Measurements from ENCODE around the gene TAC3.
"Not testable (repeated sequence)": the region's sequence is repeated elsewhere in the genome, so short reads cannot be mapped to it uniquely, and the experiment has no call there.

The TAC3 gene

DNA sequence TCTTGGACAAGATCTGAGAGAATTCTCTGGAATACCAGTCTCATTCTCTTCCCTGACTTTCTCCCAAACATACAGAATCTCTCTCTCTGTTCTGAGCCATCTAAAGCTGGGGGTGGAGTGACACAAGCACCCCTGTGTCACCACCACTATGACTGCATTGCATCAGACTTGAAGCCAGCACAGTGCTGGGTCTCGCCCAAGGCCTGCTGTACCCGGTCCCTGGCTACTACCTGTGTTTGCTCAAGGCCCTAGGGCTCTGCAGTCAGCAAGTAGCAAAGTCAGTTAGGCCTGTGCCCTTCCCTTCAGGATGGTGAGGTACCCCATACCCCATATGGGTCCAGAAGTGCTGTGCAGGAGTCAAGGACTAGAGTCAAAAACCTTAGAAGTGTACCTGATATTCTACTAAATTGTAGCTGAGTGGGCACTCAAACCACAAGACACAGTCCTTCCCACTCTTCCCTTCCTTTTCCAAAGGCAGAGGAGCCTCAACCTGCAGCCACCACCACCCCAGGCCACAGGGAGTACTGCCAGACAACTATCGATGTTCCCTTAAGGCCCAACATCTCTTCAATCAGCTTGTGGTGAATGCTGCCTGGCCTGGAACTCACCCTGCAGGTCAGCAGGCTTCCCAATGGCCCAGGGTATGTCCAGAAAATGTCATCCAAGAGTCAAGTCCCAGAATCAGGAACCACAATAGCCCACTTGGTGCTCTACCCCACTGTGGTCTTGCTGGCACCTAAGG lies 37.8 kb downstream of the TAC3 start:
- H2BK15ac ChIP-seq (replicated peaks; ENCODE audit: low read depth), result no peak overlapping the region
- no peak overlapping the region for H3K23ac ChIP-seq (ENCODE audit: low read length)
- H3K4ac ChIP-seq (ENCODE audit: low read depth, low read length), result no peak overlapping the region
- H3K4me2 ChIP-seq (ENCODE audit: low read length), result no peak overlapping the region
- DNase-seq, result no peak
- no peak overlapping the region for H2BK120ac ChIP-seq (ENCODE audit: low read depth, low read length)
- no peaks in the 10 kb centered on the region for H3K79me1 ChIP-seq (ENCODE audit: low read length)
- H3K18ac ChIP-seq (ENCODE audit: low read length), result no peak overlapping the region
- no peak overlapping the region for H3K27ac ChIP-seq (ENCODE audit: low read depth, low read length)
- no CpG with 5 or more reads among the region's 3 CpGs for WGBS (ENCODE audit: extremely low coverage, insufficient coverage, low lambda C conversion rate)
- H2AK5ac ChIP-seq (ENCODE audit: low read length), result no peak overlapping the region
- H4K8ac ChIP-seq (ENCODE audit: low read depth, low read length), result no peak overlapping the region
- H3K4me3 ChIP-seq (ENCODE audit: low read length), result no peak overlapping the region
- H2BK5ac ChIP-seq (ENCODE audit: low read length), result no peak overlapping the region
- H3K9ac ChIP-seq (ENCODE audit: low read length), result no peak overlapping the region
- H3K27me3 ChIP-seq (ENCODE audit: insufficient read depth, low read length, poor library complexity), result no peaks in the 10 kb centered on the region
- H3K4me1 ChIP-seq (ENCODE audit: control insufficient read depth, low read depth, low read length), result no peaks in the 10 kb centered on the region
- H3K79me2 ChIP-seq (ENCODE audit: control insufficient read depth, insufficient read depth, low read length), result no peaks in the 10 kb centered on the region
- no peak overlapping the region for H3K56ac ChIP-seq (ENCODE audit: low read length)
- H4K5ac ChIP-seq (ENCODE audit: low read length), result no peak overlapping the region
- no peaks in the 10 kb centered on the region for H3K36me3 ChIP-seq (ENCODE audit: control insufficient read depth, insufficient read depth, low read length)

DNA sequence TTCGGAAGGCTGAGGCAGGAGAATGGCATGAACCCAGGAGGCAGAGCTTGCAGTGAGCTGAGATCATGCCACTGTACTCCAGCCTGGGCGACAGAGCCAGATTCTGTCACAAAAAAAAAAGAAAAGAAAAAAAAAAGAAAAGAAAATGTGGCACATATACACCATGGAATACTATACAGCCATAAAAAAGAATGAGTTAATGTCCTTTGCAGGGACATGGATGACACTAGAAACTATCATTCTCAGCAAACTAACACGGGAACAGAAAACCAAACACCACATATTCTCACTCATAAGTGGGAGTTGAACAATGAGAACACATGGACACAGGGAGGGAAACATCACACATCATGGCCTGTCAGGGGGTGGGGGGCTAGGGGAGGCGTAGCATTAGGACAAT lies 39.0 kb downstream of the TAC3 start:
- H3K79me1 ChIP-seq (ENCODE audit: low read length); H3K4ac ChIP-seq (ENCODE audit: low read depth, low read length); H3K4me1 ChIP-seq (ENCODE audit: control insufficient read depth, low read depth, low read length); H2AK5ac ChIP-seq (ENCODE audit: low read length); H2BK5ac ChIP-seq (ENCODE audit: low read length); H3K79me2 ChIP-seq (ENCODE audit: control insufficient read depth, insufficient read depth, low read length); H2BK15ac ChIP-seq (replicated peaks; ENCODE audit: low read depth); DNase-seq; H3K4me2 ChIP-seq (ENCODE audit: low read length); H3K27me3 ChIP-seq (ENCODE audit: insufficient read depth, low read length, poor library complexity); H3K4me3 ChIP-seq (ENCODE audit: low read length); H3K56ac ChIP-seq (ENCODE audit: low read length); H4K8ac ChIP-seq (ENCODE audit: low read depth, low read length); H3K18ac ChIP-seq (ENCODE audit: low read length); H4K5ac ChIP-seq (ENCODE audit: low read length); H3K23ac ChIP-seq (ENCODE audit: low read length); H3K9ac ChIP-seq (ENCODE audit: low read length); H2BK120ac ChIP-seq (ENCODE audit: low read depth, low read length); H3K36me3 ChIP-seq (ENCODE audit: control insufficient read depth, insufficient read depth, low read length); H3K27ac ChIP-seq (ENCODE audit: low read depth, low read length): not testable (repeated sequence)
- WGBS (ENCODE audit: extremely low coverage, insufficient coverage, low lambda C conversion rate), result no CpG with 5 or more reads among the region's 4 CpGs

DNA sequence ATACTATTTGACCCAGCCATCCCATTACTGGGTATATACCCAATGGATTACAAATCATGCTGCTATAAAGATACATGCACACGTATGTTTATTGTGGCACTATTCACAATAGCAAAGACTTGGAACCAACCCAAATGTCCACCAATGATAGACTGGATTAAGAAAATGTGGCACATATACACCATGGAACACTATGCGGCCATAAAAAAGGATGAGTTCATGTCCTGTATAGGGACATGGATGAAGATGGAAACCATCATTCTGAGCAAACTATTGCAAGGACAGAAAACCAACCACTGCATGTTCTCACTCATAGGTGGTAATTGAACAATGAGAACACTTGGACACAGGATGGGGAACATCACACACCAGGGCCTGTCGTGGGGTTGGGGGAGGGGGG lies 42.1 kb downstream of the TAC3 start:
- not testable (repeated sequence) for H4K8ac ChIP-seq (ENCODE audit: low read depth, low read length)
- no CpG with 5 or more reads among the region's 3 CpGs for WGBS (ENCODE audit: extremely low coverage, insufficient coverage, low lambda C conversion rate)

DNA sequence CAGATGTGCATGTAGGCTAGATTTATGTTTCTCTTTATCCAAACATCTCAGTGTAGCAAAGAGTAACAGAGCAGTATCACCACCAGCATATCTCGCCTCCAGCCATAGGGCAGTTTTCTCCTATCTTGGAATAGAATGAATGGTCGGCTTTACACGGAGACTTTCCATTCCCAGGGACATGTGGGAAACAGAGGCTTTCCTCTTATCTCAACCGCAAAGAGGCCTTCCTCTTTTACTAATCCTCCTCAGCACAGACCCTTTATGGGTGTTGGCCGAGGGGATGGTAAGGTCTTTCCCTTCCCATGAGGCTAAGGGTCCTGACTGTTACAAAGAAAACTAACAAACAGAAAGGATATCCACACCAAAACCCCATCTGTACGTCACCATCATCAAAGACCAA lies 47.4 kb downstream of the TAC3 start:
- not testable (repeated sequence) for H3K4me3 ChIP-seq (ENCODE audit: low read length); H4K5ac ChIP-seq (ENCODE audit: low read length); H3K79me1 ChIP-seq (ENCODE audit: low read length); H3K56ac ChIP-seq (ENCODE audit: low read length); H3K27me3 ChIP-seq (ENCODE audit: insufficient read depth, low read length, poor library complexity); H3K23ac ChIP-seq (ENCODE audit: low read length); H3K4ac ChIP-seq (ENCODE audit: low read depth, low read length); H2BK15ac ChIP-seq (replicated peaks; ENCODE audit: low read depth); H2BK5ac ChIP-seq (ENCODE audit: low read length); H3K4me1 ChIP-seq (ENCODE audit: control insufficient read depth, low read depth, low read length); H3K18ac ChIP-seq (ENCODE audit: low read length); H2BK120ac ChIP-seq (ENCODE audit: low read depth, low read length); H3K36me3 ChIP-seq (ENCODE audit: control insufficient read depth, insufficient read depth, low read length); H2AK5ac ChIP-seq (ENCODE audit: low read length); H3K4me2 ChIP-seq (ENCODE audit: low read length); H4K8ac ChIP-seq (ENCODE audit: low read depth, low read length); DNase-seq; H3K27ac ChIP-seq (ENCODE audit: low read depth, low read length); H3K79me2 ChIP-seq (ENCODE audit: control insufficient read depth, insufficient read depth, low read length); H3K9ac ChIP-seq (ENCODE audit: low read length)
- no CpG with 5 or more reads among the region's 6 CpGs for WGBS (ENCODE audit: extremely low coverage, insufficient coverage, low lambda C conversion rate)

More for the DNA sequence above, 42.1 kb downstream of the TAC3 start:
- not testable (repeated sequence) for DNase-seq; H3K36me3 ChIP-seq (ENCODE audit: control insufficient read depth, insufficient read depth, low read length); H4K5ac ChIP-seq (ENCODE audit: low read length); H3K4ac ChIP-seq (ENCODE audit: low read depth, low read length); H3K79me1 ChIP-seq (ENCODE audit: low read length); H3K79me2 ChIP-seq (ENCODE audit: control insufficient read depth, insufficient read depth, low read length); H2BK5ac ChIP-seq (ENCODE audit: low read length); H3K9ac ChIP-seq (ENCODE audit: low read length); H3K56ac ChIP-seq (ENCODE audit: low read length); H3K23ac ChIP-seq (ENCODE audit: low read length); H3K4me3 ChIP-seq (ENCODE audit: low read length); H3K4me2 ChIP-seq (ENCODE audit: low read length); H3K27me3 ChIP-seq (ENCODE audit: insufficient read depth, low read length, poor library complexity); H2BK120ac ChIP-seq (ENCODE audit: low read depth, low read length); H3K27ac ChIP-seq (ENCODE audit: low read depth, low read length); H2AK5ac ChIP-seq (ENCODE audit: low read length); H3K4me1 ChIP-seq (ENCODE audit: control insufficient read depth, low read depth, low read length); H2BK15ac ChIP-seq (replicated peaks; ENCODE audit: low read depth); H3K18ac ChIP-seq (ENCODE audit: low read length)

DNA sequence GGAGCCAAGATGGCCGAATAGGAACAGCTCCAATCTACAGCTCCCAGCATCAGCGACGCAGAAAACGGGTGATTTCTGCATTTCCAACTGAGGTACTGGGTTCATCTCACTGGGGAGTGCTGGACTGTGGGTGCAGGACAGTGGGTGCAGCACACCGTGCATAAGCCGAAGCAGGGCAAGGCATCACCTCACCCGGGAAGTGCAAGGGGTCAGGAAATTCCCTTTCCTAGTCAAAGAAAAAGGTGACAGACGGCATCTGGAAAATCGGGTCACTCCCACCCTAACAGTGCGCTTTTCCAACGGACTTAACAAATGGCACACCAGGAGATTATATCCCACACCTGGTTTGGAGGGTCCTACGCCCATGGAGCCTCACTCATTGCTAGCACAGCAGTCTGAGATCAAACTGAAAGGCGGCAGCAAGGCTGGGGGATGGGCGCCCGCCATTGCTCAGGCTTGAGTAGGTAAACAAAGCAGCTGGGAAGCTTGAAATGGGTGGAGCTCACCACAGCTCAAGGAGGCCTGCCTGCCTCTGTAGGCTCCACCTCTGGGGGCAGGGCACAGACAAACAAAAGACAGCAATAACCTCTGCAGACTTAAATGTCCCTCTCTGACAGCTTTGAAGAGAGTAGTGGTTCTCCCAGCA lies 50.2 kb downstream of the TAC3 start:
- H4K5ac ChIP-seq (ENCODE audit: low read length); H3K27me3 ChIP-seq (ENCODE audit: insufficient read depth, low read length, poor library complexity); H2BK5ac ChIP-seq (ENCODE audit: low read length); H3K4ac ChIP-seq (ENCODE audit: low read depth, low read length); H4K8ac ChIP-seq (ENCODE audit: low read depth, low read length); H3K4me2 ChIP-seq (ENCODE audit: low read length); H2BK120ac ChIP-seq (ENCODE audit: low read depth, low read length); H3K23ac ChIP-seq (ENCODE audit: low read length); H3K4me1 ChIP-seq (ENCODE audit: control insufficient read depth, low read depth, low read length); H3K27ac ChIP-seq (ENCODE audit: low read depth, low read length); H3K79me1 ChIP-seq (ENCODE audit: low read length); H3K4me3 ChIP-seq (ENCODE audit: low read length); H3K9ac ChIP-seq (ENCODE audit: low read length); H3K18ac ChIP-seq (ENCODE audit: low read length); H3K36me3 ChIP-seq (ENCODE audit: control insufficient read depth, insufficient read depth, low read length); H3K79me2 ChIP-seq (ENCODE audit: control insufficient read depth, insufficient read depth, low read length); H3K56ac ChIP-seq (ENCODE audit: low read length); H2AK5ac ChIP-seq (ENCODE audit: low read length); H2BK15ac ChIP-seq (replicated peaks; ENCODE audit: low read depth); DNase-seq: not testable (repeated sequence)
- no CpG with 5 or more reads among the region's 15 CpGs for WGBS (ENCODE audit: extremely low coverage, insufficient coverage, low lambda C conversion rate)

DNA sequence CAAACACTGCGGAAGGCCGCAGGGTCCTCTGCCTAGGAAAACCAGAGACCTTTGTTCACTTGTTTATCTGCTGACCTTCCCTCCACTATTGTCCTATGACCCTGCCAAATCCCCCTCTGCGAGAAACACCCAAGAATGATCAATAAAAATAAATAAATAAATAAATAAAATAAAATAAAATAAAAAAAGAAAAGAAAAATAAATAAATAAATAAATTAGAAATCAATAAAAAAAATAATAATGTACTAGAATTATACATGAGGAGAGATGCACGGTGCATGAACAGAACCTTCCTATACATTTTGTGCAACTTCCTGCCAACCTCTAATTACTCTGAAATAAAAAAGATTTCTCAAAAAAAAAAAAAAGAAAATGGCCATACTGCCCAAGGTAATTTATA lies 51.2 kb downstream of the TAC3 start:
- not testable (repeated sequence) for H3K18ac ChIP-seq (ENCODE audit: low read length); H4K5ac ChIP-seq (ENCODE audit: low read length); H3K56ac ChIP-seq (ENCODE audit: low read length); H3K27ac ChIP-seq (ENCODE audit: low read depth, low read length); H3K4me3 ChIP-seq (ENCODE audit: low read length); H2BK120ac ChIP-seq (ENCODE audit: low read depth, low read length); H3K23ac ChIP-seq (ENCODE audit: low read length); H3K36me3 ChIP-seq (ENCODE audit: control insufficient read depth, insufficient read depth, low read length); H3K79me1 ChIP-seq (ENCODE audit: low read length); H2AK5ac ChIP-seq (ENCODE audit: low read length); H4K8ac ChIP-seq (ENCODE audit: low read depth, low read length); H3K27me3 ChIP-seq (ENCODE audit: insufficient read depth, low read length, poor library complexity); DNase-seq; H2BK15ac ChIP-seq (replicated peaks; ENCODE audit: low read depth); H3K4me1 ChIP-seq (ENCODE audit: control insufficient read depth, low read depth, low read length); H2BK5ac ChIP-seq (ENCODE audit: low read length); H3K4me2 ChIP-seq (ENCODE audit: low read length); H3K4ac ChIP-seq (ENCODE audit: low read depth, low read length); H3K79me2 ChIP-seq (ENCODE audit: control insufficient read depth, insufficient read depth, low read length); H3K9ac ChIP-seq (ENCODE audit: low read length)
- no CpG with 5 or more reads among the region's 4 CpGs for WGBS (ENCODE audit: extremely low coverage, insufficient coverage, low lambda C conversion rate)
